Liver (tissue), 3 donors: ENCODE data around the gene EFEMP2.
"Not testable (repeated sequence)": the region's sequence is repeated elsewhere in the genome, so short reads cannot be mapped to it uniquely, and the experiment has no call there.

Experiments used
- CTCF ChIP-seq: fragments of 150-350 bp; IDR thresholded peaks from 2 replicates; pipeline ENCODE4 v1.5.1; 2017; ENCODE audit warnings: improper control_type of control experiment, low read depth, low read length; ENCODE audit not compliant: missing input control
- GABPA ChIP-seq, 2 donors: IDR thresholded peaks in 1 of 2; conservative IDR thresholded peaks in 1 of 2; 2 replicates each; pipeline ENCODE4 v1.6.1; 2016; ENCODE audit warnings: antibody characterized with exemption in 2 of 2, mild to moderate bottlenecking in 1 of 2, moderate library complexity in 1 of 2
- REST ChIP-seq: IDR thresholded peaks from 2 replicates; pipeline ENCODE4 v1.6.1; 2016; ENCODE audit warnings: antibody characterized with exemption, mild to moderate bottlenecking
- RXRA ChIP-seq, 2 donors: IDR thresholded peaks; 2 replicates each; pipeline ENCODE4 v1.6.1; 2017 to 2018; ENCODE audit warnings: antibody characterized with exemption in 2 of 2, mild to moderate bottlenecking in 1 of 2
- ZBTB33 ChIP-seq: IDR thresholded peaks from 2 replicates; pipeline ENCODE4 v1.6.1; 2016; ENCODE audit warnings: antibody characterized with exemption
- donor health status: healthy.
- donor health status: healthy.

GRCh38 chr11:65848693-65849092 is 23.9 kb downstream of the EFEMP2 start:
- not testable (repeated sequence) for TF ChIP-seq REST; CTCF; GABPA (IDR thresholded peaks at IDR 0.05 in 1 of 2, conservative IDR thresholded peaks at IDR 0.05 in 1 of 2); ZBTB33; RXRA (IDR thresholded peaks at IDR 0.05)
